Measurements from ENCODE around the gene ZNF438.
"Not testable (repeated sequence)": the region's sequence is repeated elsewhere in the genome, so short reads cannot be mapped to it uniquely, and the experiment has no call there.

ZNF438 gene

GRCh38 chr10:30988831-30989435, 42.7 kb downstream of the ZNF438 start:
- no peak for DNase-seq (ENCODE audit: extremely low read depth in 1 of 2, low read depth in 1 of 2)

- DNase-seq (ENCODE audit: extremely low read depth in 1 of 2, low read depth in 1 of 2): no peak
Measured at GRCh38 chr10:30987463-30987862, 44.2 kb downstream of the ZNF438 start.

- no peak for DNase-seq (ENCODE audit: extremely low read depth in 1 of 2, low read depth in 1 of 2)
Measured at GRCh38 chr10:30986053-30986555, 45.6 kb downstream of the ZNF438 start.

GRCh38 chr10:30985512-30985911, 46.2 kb downstream of the ZNF438 start:
- no peak for DNase-seq (ENCODE audit: extremely low read depth in 1 of 2, low read depth in 1 of 2)

- no peak for DNase-seq (ENCODE audit: extremely low read depth in 1 of 2, low read depth in 1 of 2)
Measured at GRCh38 chr10:30984563-30985328, 46.9 kb downstream of the ZNF438 start.

GRCh38 chr10:30983209-30983608, 48.5 kb downstream of the ZNF438 start:
- not testable (repeated sequence) for DNase-seq (ENCODE audit: extremely low read depth in 1 of 2, low read depth in 1 of 2)

GRCh38 chr10:30980951-30981616, 50.6 kb downstream of the ZNF438 start:
- DNase-seq (ENCODE audit: extremely low read depth in 1 of 2, low read depth in 1 of 2): no peak

- no peak for DNase-seq (ENCODE audit: extremely low read depth in 1 of 2, low read depth in 1 of 2)
Measured at GRCh38 chr10:30979956-30980355, 51.7 kb downstream of the ZNF438 start.

- no peak for DNase-seq (ENCODE audit: extremely low read depth in 1 of 2, low read depth in 1 of 2)
Measured at GRCh38 chr10:30978843-30979242, 52.8 kb downstream of the ZNF438 start.

GRCh38 chr10:30977385-30977784, 54.3 kb downstream of the ZNF438 start:
- DNase-seq (ENCODE audit: extremely low read depth in 1 of 2, low read depth in 1 of 2): no peak

- no peak for DNase-seq (ENCODE audit: extremely low read depth in 1 of 2, low read depth in 1 of 2)
Measured at GRCh38 chr10:30974773-30975415, 56.8 kb downstream of the ZNF438 start.

GRCh38 chr10:30974355-30974754, 57.3 kb downstream of the ZNF438 start:
- no peak for DNase-seq (ENCODE audit: extremely low read depth in 1 of 2, low read depth in 1 of 2)

GRCh38 chr10:30973737-30974136, 57.9 kb downstream of the ZNF438 start:
- no peak for DNase-seq (ENCODE audit: extremely low read depth in 1 of 2, low read depth in 1 of 2)

- no peak for DNase-seq (ENCODE audit: extremely low read depth in 1 of 2, low read depth in 1 of 2)
Measured at GRCh38 chr10:30970760-30971460, 60.8 kb downstream of the ZNF438 start.

GRCh38 chr10:30968711-30969110, 63.0 kb downstream of the ZNF438 start:
- DNase-seq (ENCODE audit: extremely low read depth in 1 of 2, low read depth in 1 of 2): no peak

GRCh38 chr10:30967650-30968410, 63.8 kb downstream of the ZNF438 start:
- no peak for DNase-seq (ENCODE audit: extremely low read depth in 1 of 2, low read depth in 1 of 2)

- no peak for DNase-seq (ENCODE audit: extremely low read depth in 1 of 2, low read depth in 1 of 2)
Measured at GRCh38 chr10:30963992-30964930, 67.4 kb downstream of the ZNF438 start.

GRCh38 chr10:30962522-30962921, 69.1 kb downstream of the ZNF438 start:
- no peak for DNase-seq (ENCODE audit: extremely low read depth in 1 of 2, low read depth in 1 of 2)

GRCh38 chr10:30959836-30960210, 71.8 kb downstream of the ZNF438 start:
- no peak for DNase-seq (ENCODE audit: extremely low read depth in 1 of 2, low read depth in 1 of 2)
